Left lung (tissue), 10 donors: ENCODE measurements around the gene TNFAIP8. TPM values are rescaled to one million over a fixed set of nuclear protein-coding genes. Genes with fewer than 3 reads are reported as not detected.

Source experiments
- ATAC-seq: fragments of 200-7000 bp; cut with Tn5 transposase; one replicate; pipeline ENCODE4 v1.9.1; 2020; ENCODE audit warnings: moderate library complexity
- DNase-seq, 4 donors: peaks; one replicate each; pipeline ENCODE4 v3.0.0-alpha.2; 2013 to 2020
- H3K27ac ChIP-seq, 2 donors: fragments of 200-600 bp; sonication (generic) in 1 of 2; one replicate each; pipeline versions ENCODE4 v1.5.0 to v1.8.0; 2020 to 2021
- H3K27me3 ChIP-seq, 2 donors: fragments of 200-600 bp; sonication (generic) in 1 of 2; one replicate each; pipeline versions ENCODE4 v1.5.0 to v1.8.0; 2020 to 2021
- H3K36me3 ChIP-seq, 2 donors: fragments of 200-600 bp; sonication (generic) in 1 of 2; one replicate each; pipeline versions ENCODE4 v1.5.0 to v1.8.0; 2020 to 2021
- H3K4me1 ChIP-seq, 2 donors: fragments of 200-600 bp; one replicate each; pipeline ENCODE4 v1.8.0; 2021
- H3K4me3 ChIP-seq, 2 donors: fragments of 200-600 bp; sonication (generic) in 1 of 2; one replicate each; pipeline versions ENCODE4 v1.5.0 to v1.8.0; 2020 to 2021; ENCODE audit warnings: mild to moderate bottlenecking in 1 of 2
- H3K9me3 ChIP-seq, 2 donors: fragments of 200-600 bp; sonication (generic) in 1 of 2; one replicate each; pipeline versions ENCODE4 v1.5.0 to v1.8.0; 2020 to 2021
- intact Hi-C, 2 donors: fragments of 100-400 bp; cut with DNase I; formaldehyde crosslinking; loops; one replicate each; pipeline versions ENCODE4 v1.11.2 to v1.14.2; 2022
- polyA plus RNA-seq, 6 donors: library from polyadenylated mRNA; unstranded; fragments of 120-200 nt; gene quantifications; one replicate each; pipeline ENCODE4 v1.2.1, GENCODE V29; 2013; ENCODE audit not compliant: insufficient read length in 6 of 6
- total RNA-seq, 2 donors: library from RNA; stranded (reverse); fragmentation: NEBNext Ultra II Directional; extraction: Animal tissue kit (Norgen Biotek cat#: 25700); gene quantifications; one replicate each; pipeline ENCODE4 v1.2.1, GENCODE V29; 2021
- TF ChIP-seq, protein P1 (sequence below), 2 donors: fragments of 200-600 bp; sonication (generic) in 1 of 2; IDR thresholded peaks; one replicate each; pipeline versions ENCODE4 v1.5.0 to v1.8.0; 2021; ENCODE audit warnings: antibody characterized with exemption in 2 of 2
- donor health status: DM: no; HTN: yes; CAD: no.
- donor health status: DM: no; HTN: no; CAD: no.

TNFAIP8 gene
- total and polyA plus RNA-seq, 8 donors: 15.6 to 31.6 (median 25.6) TPM

DNA sequence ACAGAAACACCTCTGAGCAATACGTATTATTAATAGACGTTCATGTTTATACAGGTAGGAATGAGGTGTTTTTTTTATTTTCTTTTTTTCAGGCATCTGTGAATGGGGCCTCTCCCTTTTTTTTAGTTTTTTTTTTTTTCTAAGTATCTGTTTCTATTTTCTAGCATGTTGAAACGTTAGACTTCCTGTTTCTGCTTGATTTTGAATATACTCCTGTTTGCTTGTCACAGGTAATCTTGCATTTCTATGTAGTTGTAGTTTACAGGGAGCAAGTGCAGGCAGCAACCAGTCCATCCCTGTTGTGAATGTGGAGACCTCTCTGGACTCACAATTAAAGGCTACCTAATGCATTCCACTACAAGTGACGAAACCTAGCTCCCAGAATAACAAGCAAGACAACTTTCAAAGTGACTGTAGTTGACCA, 22.8 kb upstream of the TNFAIP8 start:
- peaks cover 0 to 66% of the 10 kb centered on the region in 2 donors for H3K4me1 ChIP-seq
- no peak overlapping the region for H3K4me3 ChIP-seq
- ATAC-seq (no peak), DNase-seq (no peak)
- no peaks in the 10 kb centered on the region for H3K36me3 ChIP-seq
- TF ChIP-seq, protein P1, sequence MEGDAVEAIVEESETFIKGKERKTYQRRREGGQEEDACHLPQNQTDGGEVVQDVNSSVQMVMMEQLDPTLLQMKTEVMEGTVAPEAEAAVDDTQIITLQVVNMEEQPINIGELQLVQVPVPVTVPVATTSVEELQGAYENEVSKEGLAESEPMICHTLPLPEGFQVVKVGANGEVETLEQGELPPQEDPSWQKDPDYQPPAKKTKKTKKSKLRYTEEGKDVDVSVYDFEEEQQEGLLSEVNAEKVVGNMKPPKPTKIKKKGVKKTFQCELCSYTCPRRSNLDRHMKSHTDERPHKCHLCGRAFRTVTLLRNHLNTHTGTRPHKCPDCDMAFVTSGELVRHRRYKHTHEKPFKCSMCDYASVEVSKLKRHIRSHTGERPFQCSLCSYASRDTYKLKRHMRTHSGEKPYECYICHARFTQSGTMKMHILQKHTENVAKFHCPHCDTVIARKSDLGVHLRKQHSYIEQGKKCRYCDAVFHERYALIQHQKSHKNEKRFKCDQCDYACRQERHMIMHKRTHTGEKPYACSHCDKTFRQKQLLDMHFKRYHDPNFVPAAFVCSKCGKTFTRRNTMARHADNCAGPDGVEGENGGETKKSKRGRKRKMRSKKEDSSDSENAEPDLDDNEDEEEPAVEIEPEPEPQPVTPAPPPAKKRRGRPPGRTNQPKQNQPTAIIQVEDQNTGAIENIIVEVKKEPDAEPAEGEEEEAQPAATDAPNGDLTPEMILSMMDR (IDR thresholded peaks at IDR 0.05): no peak
- peak overlapping the region in 1 of 2 donors; percentile 3 for H3K27ac ChIP-seq
- intact Hi-C loops: no loop called here
- H3K9me3 ChIP-seq: no peaks in the 10 kb centered on the region
- no peaks in the 10 kb centered on the region for H3K27me3 ChIP-seq

DNA sequence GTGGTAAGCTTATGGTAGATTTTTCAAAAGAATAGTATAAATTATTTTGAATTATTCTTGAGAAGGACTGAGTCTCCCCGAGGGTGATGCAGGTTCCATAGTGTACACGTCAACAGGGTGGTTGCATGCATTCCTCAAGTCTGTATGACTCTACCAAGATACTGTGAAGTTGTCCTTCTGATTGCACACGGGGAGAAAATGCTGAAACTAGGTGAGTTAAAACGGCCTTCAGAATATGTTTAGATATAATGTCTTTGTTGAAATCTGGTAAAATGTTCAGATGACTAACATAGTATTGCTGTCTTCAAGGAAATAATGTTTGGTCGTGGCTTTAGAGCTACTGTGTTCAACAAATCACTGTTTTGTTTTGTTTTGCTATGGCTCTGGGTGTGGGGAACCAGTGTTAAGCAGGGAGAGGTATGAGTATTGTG, 22.4 kb upstream of the TNFAIP8 start:
- intact Hi-C loops: no loop called here
- H3K36me3 ChIP-seq: no peaks in the 10 kb centered on the region
- no peaks in the 10 kb centered on the region for H3K9me3 ChIP-seq
- peak overlapping the region in 1 of 2 donors; percentile 3 for H3K27ac ChIP-seq
- no peak for ATAC-seq
- TF ChIP-seq, protein P1 (IDR thresholded peaks at IDR 0.05): no peak
- no peak overlapping the region for H3K4me3 ChIP-seq
- DNase-seq: no peak
- no peaks in the 10 kb centered on the region for H3K27me3 ChIP-seq
- H3K4me1 ChIP-seq: peaks cover 0 to 62% of the 10 kb centered on the region in 2 donors

DNA sequence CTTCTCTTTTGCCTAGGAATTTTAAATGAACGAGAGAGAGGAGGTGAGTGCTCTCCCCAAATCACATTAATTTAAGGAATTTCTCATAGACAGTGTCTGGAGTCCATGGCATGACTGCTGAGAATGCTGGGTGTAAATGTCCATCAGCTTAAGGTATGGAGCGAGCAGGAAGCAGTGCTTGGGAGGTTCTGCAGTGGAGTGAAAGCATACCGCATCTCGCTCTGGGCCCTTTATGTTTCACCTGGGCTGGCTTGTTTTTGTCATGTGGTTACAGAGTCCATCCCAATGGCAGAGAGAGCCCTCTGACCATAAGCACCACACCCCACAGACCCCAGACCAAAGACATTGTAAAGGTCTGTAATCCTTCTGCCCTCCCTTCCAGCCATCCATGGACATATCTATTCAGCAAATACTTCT, 20.6 kb upstream of the TNFAIP8 start:
- no peak for DNase-seq
- Histone ChIP-seq H3K4me1 (peaks cover 0 to 58% of the 10 kb centered on the region in 2 donors), H3K9me3 (no peaks in the 10 kb centered on the region), H3K27me3 (no peaks in the 10 kb centered on the region), H3K4me3 (no peak overlapping the region), H3K27ac (no peak overlapping the region), H3K36me3 (no peaks in the 10 kb centered on the region)
- intact Hi-C loops: no loop called here
- ATAC-seq: no peak
- TF ChIP-seq, protein P1 (IDR thresholded peaks at IDR 0.05): no peak

DNA sequence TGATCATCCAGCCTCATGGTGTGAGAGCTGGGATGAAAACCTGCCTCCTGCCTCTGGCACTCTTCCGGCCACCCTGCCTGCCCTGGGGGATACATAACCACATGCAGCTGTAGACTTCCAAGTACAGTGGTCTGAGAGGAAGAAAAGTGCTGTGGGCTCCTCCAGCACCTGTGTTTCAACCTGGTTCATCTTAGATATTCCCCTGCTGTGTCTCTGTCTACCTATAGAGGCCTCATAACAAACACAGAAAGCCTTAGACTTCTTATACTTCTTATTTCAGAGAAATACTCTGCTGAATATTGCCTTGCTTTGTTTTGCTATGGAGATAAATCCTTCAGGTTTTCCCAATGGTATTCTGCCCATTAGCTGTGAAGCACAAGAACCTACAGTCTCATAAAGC, 19.6 kb upstream of the TNFAIP8 start:
- Histone ChIP-seq H3K4me1 (peaks cover 0 to 61% of the 10 kb centered on the region in 2 donors), H3K9me3 (no peaks in the 10 kb centered on the region), H3K27me3 (no peaks in the 10 kb centered on the region), H3K36me3 (no peaks in the 10 kb centered on the region), H3K4me3 (no peak overlapping the region), H3K27ac (no peak overlapping the region)
- TF ChIP-seq, protein P1 (IDR thresholded peaks at IDR 0.05): no peak
- no peak for DNase-seq
- ATAC-seq: no peak
- intact Hi-C loops: no loop called here

DNA sequence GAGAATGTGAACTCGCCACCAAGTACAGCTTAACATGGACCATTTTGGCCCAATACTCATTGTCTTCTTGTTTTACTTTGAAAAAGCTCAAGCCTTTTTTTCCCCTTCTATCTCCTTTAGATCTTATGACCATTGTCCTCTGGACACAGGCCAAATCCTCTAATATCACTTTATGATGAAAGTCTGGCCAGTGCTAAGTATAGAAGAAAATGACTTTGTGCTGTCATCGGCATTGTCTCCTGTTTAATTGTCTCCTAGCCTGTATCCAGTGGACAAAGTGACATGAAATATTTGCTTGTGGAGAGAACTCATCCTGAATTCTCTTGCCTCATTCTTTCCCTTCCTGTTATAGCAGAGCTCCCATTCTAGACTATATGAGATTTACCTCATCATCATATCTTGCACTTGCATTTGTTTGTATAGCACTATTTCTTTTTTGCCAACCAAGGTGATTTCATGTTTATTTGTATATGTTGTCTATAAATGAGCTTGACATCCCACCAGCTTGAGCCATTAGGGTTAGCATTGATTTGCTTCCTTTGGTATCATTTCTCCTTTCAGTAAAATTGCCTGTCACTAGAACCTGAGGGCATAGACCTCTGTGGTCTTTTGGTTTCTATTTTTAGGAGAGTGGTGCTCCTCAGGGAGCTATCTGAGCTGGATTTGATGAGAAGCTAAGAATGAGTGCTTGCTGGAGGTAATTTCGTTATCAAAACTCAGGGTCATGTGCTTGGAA, 18.8 kb upstream of the TNFAIP8 start:
- Histone ChIP-seq H3K36me3 (no peaks in the 10 kb centered on the region), H3K9me3 (no peaks in the 10 kb centered on the region), H3K4me1 (peaks cover 0 to 66% of the 10 kb centered on the region in 2 donors), H3K4me3 (no peak overlapping the region), H3K27me3 (no peaks in the 10 kb centered on the region), H3K27ac (peak overlapping the region in 1 of 2 donors; percentile 16)
- intact Hi-C loops: no loop called here
- ATAC-seq (no peak), DNase-seq (no peak)
- TF ChIP-seq, protein P1 (IDR thresholded peaks at IDR 0.05): no peak
